Ishikawa (cell line): Measurements from ENCODE around the gene STIMATE.

ENCODE experiments used
- CEBPB ChIP-seq: IDR thresholded peaks from 2 replicates; pipeline ENCODE4 v1.6.1; 2012
- CREB1 ChIP-seq: IDR thresholded peaks from 2 replicates; pipeline ENCODE4 v1.6.1; 2012; ENCODE audit warnings: low read depth
- EGR1 ChIP-seq: IDR thresholded peaks from 2 replicates; pipeline ENCODE4 v1.6.1; 2012
- EP300 ChIP-seq: IDR thresholded peaks from 2 replicates; pipeline ENCODE4 v1.6.1; 2012; ENCODE audit warnings: borderline replicate concordance
- FOXM1 ChIP-seq: IDR thresholded peaks from 2 replicates; pipeline ENCODE4 v1.6.1; 2012; ENCODE audit warnings: low read depth, borderline replicate concordance
- NFIC ChIP-seq: IDR thresholded peaks from 2 replicates; pipeline ENCODE4 v1.6.1; 2012
- RAD21 ChIP-seq: IDR thresholded peaks from 2 replicates; pipeline ENCODE4 v1.6.1; 2012; ENCODE audit warnings: low read depth
- TAF1 ChIP-seq: IDR thresholded peaks from 2 replicates; pipeline ENCODE4 v1.6.1; 2012; ENCODE audit warnings: low read depth, mild to moderate bottlenecking
- TCF12 ChIP-seq: IDR thresholded peaks from 2 replicates; pipeline ENCODE4 v1.6.1; 2012; ENCODE audit warnings: low read depth
- TEAD4 ChIP-seq: IDR thresholded peaks from 2 replicates; pipeline ENCODE4 v1.6.1; 2012
- YY1 ChIP-seq: IDR thresholded peaks from 2 replicates; pipeline ENCODE4 v1.6.1; 2012; ENCODE audit warnings: low read depth
- ZBTB7A ChIP-seq: IDR thresholded peaks from 2 replicates; pipeline ENCODE4 v1.6.1; 2012; ENCODE audit warnings: low read depth
- TF ChIP-seq, protein P1 (sequence below): IDR thresholded peaks from 2 replicates; pipeline ENCODE4 v1.6.1; 2012; ENCODE audit warnings: low read depth, mild to moderate bottlenecking
- TF ChIP-seq, protein P2 (sequence below): IDR thresholded peaks from 2 replicates; pipeline ENCODE4 v1.6.1; 2012
- TF ChIP-seq, protein P3 (sequence below): IDR thresholded peaks from 2 replicates; pipeline ENCODE4 v1.6.1; 2012

STIMATE gene

DNA sequence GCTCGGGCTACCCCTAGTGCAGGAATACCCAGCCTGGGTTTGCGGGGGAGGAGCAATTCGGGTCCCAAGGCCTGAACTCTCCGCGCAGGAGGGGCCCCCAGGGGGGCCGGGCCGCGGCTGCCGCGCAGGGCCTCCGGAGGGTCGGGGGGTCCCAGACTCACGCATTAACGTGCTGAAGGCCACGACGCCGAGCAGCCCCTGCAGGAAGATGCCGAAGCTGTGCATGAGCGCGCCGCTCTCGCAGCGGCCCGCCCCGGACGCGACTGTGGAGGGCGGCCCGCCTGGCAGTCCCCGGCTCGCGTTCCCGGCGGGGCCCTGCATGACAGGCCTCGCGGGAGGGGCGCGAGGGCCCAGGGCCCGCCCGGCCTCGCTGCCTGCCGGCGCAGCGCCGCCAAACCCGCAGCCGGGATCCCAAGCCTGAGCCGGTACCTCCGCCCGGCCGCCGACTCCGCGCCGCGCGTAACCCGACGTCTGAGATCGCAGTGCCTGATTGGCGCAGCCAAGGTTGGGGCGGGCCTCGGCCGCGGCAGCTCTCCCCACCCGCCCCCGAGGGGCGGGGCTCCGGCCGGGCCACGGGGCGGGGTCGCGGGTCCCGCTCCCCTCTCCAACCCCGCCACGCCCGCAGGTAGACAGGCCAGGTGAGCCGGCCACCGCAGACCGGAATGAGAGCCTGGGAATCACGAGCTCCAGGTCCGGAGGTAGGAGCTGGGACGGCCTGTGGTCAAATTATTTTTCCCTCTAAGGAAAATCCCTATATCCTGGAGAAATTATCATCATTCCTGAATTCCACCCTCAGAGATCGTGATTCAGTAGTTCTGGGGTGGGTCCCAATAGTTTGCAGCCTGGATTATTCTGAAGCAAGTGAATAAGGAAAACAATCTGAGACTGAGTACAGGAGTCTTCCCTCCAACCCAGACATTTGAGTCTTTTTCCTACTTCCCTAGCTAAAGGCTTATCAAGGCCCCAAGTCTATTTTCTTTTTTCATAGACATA is at the start of gene STIMATE:
Gene STIMATE, minus strand, starts transcription at position 419 of the 993 bp plus-strand sequence. Its CDS starts 98 bp downstream, at position 321.
- TF ChIP-seq EGR1 (no peak; the same call in 1 of the 2 replicates), CREB1 (no peak), TCF12 (peak; percentile 13; the same call in 1 of the 2 replicates), TEAD4 (0 out of 2 replicates have a peak, but pooled peaks have one; percentile 30), RAD21 (no peak), CEBPB (no peak), YY1 (no peak), FOXM1 (no peak), NFIC (no peak), TAF1 (peak; percentile 72; the same call in 1 of the 2 replicates), EP300 (no peak), ZBTB7A (no peak)
- TF ChIP-seq, protein P1, sequence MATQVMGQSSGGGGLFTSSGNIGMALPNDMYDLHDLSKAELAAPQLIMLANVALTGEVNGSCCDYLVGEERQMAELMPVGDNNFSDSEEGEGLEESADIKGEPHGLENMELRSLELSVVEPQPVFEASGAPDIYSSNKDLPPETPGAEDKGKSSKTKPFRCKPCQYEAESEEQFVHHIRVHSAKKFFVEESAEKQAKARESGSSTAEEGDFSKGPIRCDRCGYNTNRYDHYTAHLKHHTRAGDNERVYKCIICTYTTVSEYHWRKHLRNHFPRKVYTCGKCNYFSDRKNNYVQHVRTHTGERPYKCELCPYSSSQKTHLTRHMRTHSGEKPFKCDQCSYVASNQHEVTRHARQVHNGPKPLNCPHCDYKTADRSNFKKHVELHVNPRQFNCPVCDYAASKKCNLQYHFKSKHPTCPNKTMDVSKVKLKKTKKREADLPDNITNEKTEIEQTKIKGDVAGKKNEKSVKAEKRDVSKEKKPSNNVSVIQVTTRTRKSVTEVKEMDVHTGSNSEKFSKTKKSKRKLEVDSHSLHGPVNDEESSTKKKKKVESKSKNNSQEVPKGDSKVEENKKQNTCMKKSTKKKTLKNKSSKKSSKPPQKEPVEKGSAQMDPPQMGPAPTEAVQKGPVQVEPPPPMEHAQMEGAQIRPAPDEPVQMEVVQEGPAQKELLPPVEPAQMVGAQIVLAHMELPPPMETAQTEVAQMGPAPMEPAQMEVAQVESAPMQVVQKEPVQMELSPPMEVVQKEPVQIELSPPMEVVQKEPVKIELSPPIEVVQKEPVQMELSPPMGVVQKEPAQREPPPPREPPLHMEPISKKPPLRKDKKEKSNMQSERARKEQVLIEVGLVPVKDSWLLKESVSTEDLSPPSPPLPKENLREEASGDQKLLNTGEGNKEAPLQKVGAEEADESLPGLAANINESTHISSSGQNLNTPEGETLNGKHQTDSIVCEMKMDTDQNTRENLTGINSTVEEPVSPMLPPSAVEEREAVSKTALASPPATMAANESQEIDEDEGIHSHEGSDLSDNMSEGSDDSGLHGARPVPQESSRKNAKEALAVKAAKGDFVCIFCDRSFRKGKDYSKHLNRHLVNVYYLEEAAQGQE, result 0 out of 2 replicates have a peak, but pooled peaks have one; percentile 2
- TF ChIP-seq, protein P2, sequence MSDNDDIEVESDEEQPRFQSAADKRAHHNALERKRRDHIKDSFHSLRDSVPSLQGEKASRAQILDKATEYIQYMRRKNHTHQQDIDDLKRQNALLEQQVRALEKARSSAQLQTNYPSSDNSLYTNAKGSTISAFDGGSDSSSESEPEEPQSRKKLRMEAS, result peak; percentile 62; the same call in 1 of the 2 replicates
- TF ChIP-seq, protein P3, sequence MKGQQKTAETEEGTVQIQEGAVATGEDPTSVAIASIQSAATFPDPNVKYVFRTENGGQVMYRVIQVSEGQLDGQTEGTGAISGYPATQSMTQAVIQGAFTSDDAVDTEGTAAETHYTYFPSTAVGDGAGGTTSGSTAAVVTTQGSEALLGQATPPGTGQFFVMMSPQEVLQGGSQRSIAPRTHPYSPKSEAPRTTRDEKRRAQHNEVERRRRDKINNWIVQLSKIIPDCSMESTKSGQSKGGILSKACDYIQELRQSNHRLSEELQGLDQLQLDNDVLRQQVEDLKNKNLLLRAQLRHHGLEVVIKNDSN, result no peak

DNA sequence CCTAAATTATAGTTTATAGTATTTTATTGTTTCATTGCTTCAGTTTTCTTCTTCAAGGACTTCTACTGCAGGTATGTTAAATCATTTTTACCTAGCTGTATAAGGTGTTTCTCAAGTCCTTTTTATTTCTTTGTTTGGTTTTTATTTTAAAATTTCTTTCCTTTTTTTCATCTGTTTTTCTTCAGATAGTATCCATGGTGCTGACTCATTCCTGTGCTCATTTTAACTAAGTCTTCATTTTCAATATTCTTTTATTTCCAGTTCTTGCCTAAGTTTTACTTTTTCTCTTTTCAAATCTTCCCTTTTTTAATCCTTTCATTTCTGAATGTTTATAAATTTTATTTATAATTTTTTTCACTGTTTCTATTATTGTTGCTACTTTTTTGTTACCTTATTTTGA is 42.3 kb upstream of the STIMATE start:
- TF ChIP-seq TCF12 (no peak), EGR1 (no peak), NFIC (no peak), CREB1 (no peak), TEAD4 (no peak), CEBPB (no peak), ZBTB7A (no peak), RAD21 (no peak), EP300 (no peak), YY1 (no peak)
- TF ChIP-seq, protein P1, result no peak
- TF ChIP-seq, protein P3, result no peak

DNA sequence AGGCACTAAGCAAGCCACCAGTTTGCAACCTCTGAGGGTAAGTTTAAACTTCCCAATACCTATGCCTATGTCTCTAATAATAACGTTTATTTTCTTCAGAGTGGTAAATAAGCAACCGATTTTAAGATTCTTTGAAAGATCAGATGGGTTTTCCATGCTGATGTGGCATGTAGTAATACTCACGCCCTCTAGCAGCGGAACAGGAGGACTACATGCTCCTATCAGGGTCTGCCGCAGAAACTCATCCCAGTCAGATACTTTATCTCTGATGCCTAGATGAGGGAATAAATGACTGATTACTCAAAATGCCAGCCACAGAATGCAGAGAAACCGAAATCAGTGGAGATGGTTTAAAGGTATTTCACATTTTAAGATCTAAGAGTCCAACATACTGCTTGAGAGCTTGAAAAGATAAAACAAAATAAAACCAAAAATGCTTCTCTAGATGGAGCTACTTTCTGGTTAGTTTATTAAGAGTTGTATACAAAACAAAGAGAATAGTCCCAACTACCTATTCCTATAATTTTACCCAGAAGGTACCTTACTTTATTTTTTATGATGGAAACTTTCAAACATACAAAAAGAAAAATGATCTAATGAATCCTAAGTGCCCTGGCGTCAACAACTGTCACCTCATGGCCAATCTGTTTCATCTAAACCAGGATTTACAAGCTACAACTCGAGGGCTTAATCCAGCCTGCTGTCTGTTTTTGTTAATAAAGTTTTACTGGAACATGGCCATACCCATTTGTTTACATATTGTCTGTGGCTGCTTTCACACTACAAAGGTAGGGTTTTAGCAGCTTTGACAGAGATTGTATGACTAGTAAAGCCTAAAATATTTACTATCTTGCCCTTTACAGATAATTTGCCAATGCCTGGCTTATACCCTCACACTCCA is 37.5 kb upstream of the STIMATE start:
- TF ChIP-seq RAD21, result peak; percentile 33; the same call in 1 of the 2 replicates
- no peak for TF ChIP-seq NFIC

DNA sequence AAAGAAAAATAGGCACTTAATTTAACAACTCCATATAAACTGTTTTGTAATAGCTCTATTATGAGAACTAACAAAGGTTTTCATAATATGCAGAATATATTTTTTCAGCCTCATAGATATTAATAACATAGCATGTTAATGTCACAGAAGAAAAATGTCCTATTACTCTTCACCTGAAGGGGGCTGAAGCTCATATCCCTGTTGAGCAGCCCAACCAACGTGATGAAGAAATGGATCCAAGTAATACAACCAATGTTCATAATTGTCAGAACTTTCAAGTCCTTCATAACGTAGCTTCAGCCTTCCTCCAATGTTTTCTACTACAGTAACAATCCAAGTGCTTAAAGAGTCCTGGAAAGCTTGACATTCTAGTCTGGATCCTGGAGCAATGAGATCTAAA is 34.5 kb upstream of the STIMATE start:
- TF ChIP-seq CREB1 (no peak), EGR1 (no peak), FOXM1 (no peak), EP300 (no peak), ZBTB7A (no peak), NFIC (no peak)
- TF ChIP-seq, protein P3, result no peak
- TF ChIP-seq, protein P1, result no peak
- TF ChIP-seq, protein P2, result no peak
